ENCODE results near the gene TEX264. TPM values are rescaled to one million over a fixed set of nuclear protein-coding genes. Genes with fewer than 3 reads are reported as not detected.
"Not testable (repeated sequence)": the region's sequence is repeated elsewhere in the genome, so short reads cannot be mapped to it uniquely, and the experiment has no call there.

Gene TEX264
- total RNA-seq, 1 donor from 2014 or later, result 57.1 TPM

GRCh38 chr3:51715231-51715976 lies 44.4 kb downstream of the TEX264 start:
- no peak for DNase-seq (ENCODE audit: low read depth in 2 of 2)

- DNase-seq (ENCODE audit: low read depth in 2 of 2), result no peak
Observed at GRCh38 chr3:51715977-51716294, 44.9 kb downstream of the TEX264 start.

- no peak for DNase-seq (ENCODE audit: low read depth in 2 of 2)
Observed at GRCh38 chr3:51716805-51717204, 45.8 kb downstream of the TEX264 start.

- no peak for DNase-seq (ENCODE audit: low read depth in 2 of 2)
Observed at GRCh38 chr3:51717446-51717845, 46.4 kb downstream of the TEX264 start.

- no peak for DNase-seq (ENCODE audit: low read depth in 2 of 2)
Observed at GRCh38 chr3:51717947-51718346, 46.9 kb downstream of the TEX264 start.

- DNase-seq (ENCODE audit: low read depth in 2 of 2), result peak; percentile 57 to 59
Observed at GRCh38 chr3:51718547-51719409, 47.7 kb downstream of the TEX264 start.

GRCh38 chr3:51719410-51720025 lies 48.5 kb downstream of the TEX264 start:
- no peak for DNase-seq (ENCODE audit: low read depth in 2 of 2)

GRCh38 chr3:51720292-51721061 lies 49.4 kb downstream of the TEX264 start:
- DNase-seq (ENCODE audit: low read depth in 2 of 2), result no peak

GRCh38 chr3:51721062-51721745 lies 50.2 kb downstream of the TEX264 start:
- no peak for DNase-seq (ENCODE audit: low read depth in 2 of 2)

- no peak for DNase-seq (ENCODE audit: low read depth in 2 of 2)
Observed at GRCh38 chr3:51722362-51722761, 51.3 kb downstream of the TEX264 start.

GRCh38 chr3:51727500-51727899 lies 56.4 kb downstream of the TEX264 start:
- no peak for DNase-seq (ENCODE audit: low read depth in 2 of 2)

- DNase-seq (ENCODE audit: low read depth in 2 of 2), result no peak
Observed at GRCh38 chr3:51729042-51729633, 58.1 kb downstream of the TEX264 start.

GRCh38 chr3:51733859-51734571 lies 63.0 kb downstream of the TEX264 start:
- DNase-seq (ENCODE audit: low read depth in 2 of 2), result no peak

GRCh38 chr3:51734572-51734907 lies 63.5 kb downstream of the TEX264 start:
- DNase-seq (ENCODE audit: low read depth in 2 of 2), result no peak

- DNase-seq (ENCODE audit: low read depth in 2 of 2), result no peak
Observed at GRCh38 chr3:51735039-51735438, 64.0 kb downstream of the TEX264 start.

GRCh38 chr3:51735950-51736349 lies 64.9 kb downstream of the TEX264 start:
- no peak for DNase-seq (ENCODE audit: low read depth in 2 of 2)

GRCh38 chr3:51739110-51739509 lies 68.1 kb downstream of the TEX264 start:
- no peak for DNase-seq (ENCODE audit: low read depth in 2 of 2)

GRCh38 chr3:51742320-51742719 lies 71.3 kb downstream of the TEX264 start:
- DNase-seq (ENCODE audit: low read depth in 2 of 2), result not testable (repeated sequence)

- not testable (repeated sequence) for DNase-seq (ENCODE audit: low read depth in 2 of 2)
Observed at GRCh38 chr3:51742978-51743377, 71.9 kb downstream of the TEX264 start.

GRCh38 chr3:51747840-51748239 lies 76.8 kb downstream of the TEX264 start:
- no peak for DNase-seq (ENCODE audit: low read depth in 2 of 2)

All from lung microvascular endothelial cell (primary cell).